ENCODE results near the gene HINT2.

The HINT2 gene

DNA sequence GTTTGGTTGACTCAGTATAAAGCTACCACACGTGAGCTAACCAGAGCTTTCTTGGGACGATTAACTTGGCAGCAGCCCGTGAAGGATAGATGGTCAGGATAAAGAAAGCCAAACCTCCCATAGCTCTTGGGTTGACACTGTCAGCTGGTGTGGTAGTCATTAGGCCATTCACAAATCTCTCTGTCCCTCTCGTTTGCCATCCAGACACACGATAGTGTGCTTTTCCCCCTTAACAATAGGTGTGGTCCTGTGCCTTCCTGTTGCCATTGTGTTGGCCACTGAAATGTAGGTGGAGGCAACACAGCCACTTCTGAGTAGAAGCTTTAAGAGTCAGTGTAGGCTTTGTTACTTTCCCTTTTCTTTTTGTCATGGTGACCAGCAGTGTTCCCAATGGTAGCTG is 43.6 kb upstream of the HINT2 start:
- no peak overlapping the region for H3K4me3 ChIP-seq (ENCODE audit: low read length, poor library complexity, severe bottlenecking)
- H3K9ac ChIP-seq (ENCODE audit: low read depth, low read length, poor library complexity, severe bottlenecking) = no peak overlapping the region
- H3K27me3 ChIP-seq (ENCODE audit: insufficient read depth, low read length, poor library complexity, severe bottlenecking) = no peaks in the 10 kb centered on the region
- H4K20me1 ChIP-seq (ENCODE audit: insufficient read depth, low read length, poor library complexity, severe bottlenecking) = no peaks in the 10 kb centered on the region
- H3K4me1 ChIP-seq (ENCODE audit: insufficient read depth, low read length, poor library complexity, severe bottlenecking) = no peaks in the 10 kb centered on the region
- H2AFZ ChIP-seq (ENCODE audit: low read length) = no peak overlapping the region
- H3F3A ChIP-seq (ENCODE audit: low read depth) = no peaks in the 10 kb centered on the region
- H3K4me2 ChIP-seq (ENCODE audit: low read depth, low read length, poor library complexity, severe bottlenecking) = no peak overlapping the region
- no peak for TF ChIP-seq EZH2phosphoT487 (IDR thresholded peaks at IDR 0.05; ENCODE audit: borderline replicate concordance)
- TF ChIP-seq, protein P1, sequence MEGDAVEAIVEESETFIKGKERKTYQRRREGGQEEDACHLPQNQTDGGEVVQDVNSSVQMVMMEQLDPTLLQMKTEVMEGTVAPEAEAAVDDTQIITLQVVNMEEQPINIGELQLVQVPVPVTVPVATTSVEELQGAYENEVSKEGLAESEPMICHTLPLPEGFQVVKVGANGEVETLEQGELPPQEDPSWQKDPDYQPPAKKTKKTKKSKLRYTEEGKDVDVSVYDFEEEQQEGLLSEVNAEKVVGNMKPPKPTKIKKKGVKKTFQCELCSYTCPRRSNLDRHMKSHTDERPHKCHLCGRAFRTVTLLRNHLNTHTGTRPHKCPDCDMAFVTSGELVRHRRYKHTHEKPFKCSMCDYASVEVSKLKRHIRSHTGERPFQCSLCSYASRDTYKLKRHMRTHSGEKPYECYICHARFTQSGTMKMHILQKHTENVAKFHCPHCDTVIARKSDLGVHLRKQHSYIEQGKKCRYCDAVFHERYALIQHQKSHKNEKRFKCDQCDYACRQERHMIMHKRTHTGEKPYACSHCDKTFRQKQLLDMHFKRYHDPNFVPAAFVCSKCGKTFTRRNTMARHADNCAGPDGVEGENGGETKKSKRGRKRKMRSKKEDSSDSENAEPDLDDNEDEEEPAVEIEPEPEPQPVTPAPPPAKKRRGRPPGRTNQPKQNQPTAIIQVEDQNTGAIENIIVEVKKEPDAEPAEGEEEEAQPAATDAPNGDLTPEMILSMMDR (conservative IDR thresholded peaks at IDR 0.05; ENCODE audit: low read length) = no peak
- H3K79me2 ChIP-seq (ENCODE audit: insufficient read depth, low read length) = no peaks in the 10 kb centered on the region
- H3K9me2 ChIP-seq (replicated peaks; ENCODE audit: low read depth, low read length) = no peaks in the 10 kb centered on the region
- no peaks in the 10 kb centered on the region for H3K9me3 ChIP-seq (ENCODE audit: insufficient read depth, low read depth, low read length)
- H3K36me3 ChIP-seq (ENCODE audit: insufficient read depth, low read length) = no peaks in the 10 kb centered on the region

DNA sequence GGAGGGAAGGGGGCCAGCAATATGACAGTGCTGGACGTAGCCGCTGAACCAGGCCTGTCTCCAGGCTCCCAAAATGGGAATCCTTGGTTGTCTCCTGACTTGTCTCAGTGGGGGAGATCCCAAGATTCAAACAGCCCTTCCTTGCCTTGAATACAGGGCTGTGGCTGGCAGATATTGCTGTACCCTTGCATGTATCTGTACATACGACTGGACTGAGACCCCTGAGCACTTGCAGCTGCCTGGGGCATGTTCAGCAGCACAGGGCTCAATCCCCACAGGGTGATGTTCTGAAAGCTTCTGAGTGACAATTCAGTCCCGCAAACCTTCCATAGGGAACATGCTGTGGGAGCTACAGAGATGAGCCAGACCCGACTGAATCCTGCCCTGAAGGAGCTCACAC is 42.0 kb upstream of the HINT2 start:
- Histone ChIP-seq H3K9me2 (replicated peaks; ENCODE audit: low read depth, low read length) (no peaks in the 10 kb centered on the region), H3K9me3 (ENCODE audit: insufficient read depth, low read depth, low read length) (no peaks in the 10 kb centered on the region), H3K4me2 (ENCODE audit: low read depth, low read length, poor library complexity, severe bottlenecking) (no peak overlapping the region), H3F3A (ENCODE audit: low read depth) (no peaks in the 10 kb centered on the region), H3K36me3 (ENCODE audit: insufficient read depth, low read length) (no peaks in the 10 kb centered on the region), H3K4me1 (ENCODE audit: insufficient read depth, low read length, poor library complexity, severe bottlenecking) (no peaks in the 10 kb centered on the region), H3K79me2 (ENCODE audit: insufficient read depth, low read length) (no peaks in the 10 kb centered on the region), H2AFZ (ENCODE audit: low read length) (no peak overlapping the region), H4K20me1 (ENCODE audit: insufficient read depth, low read length, poor library complexity, severe bottlenecking) (no peaks in the 10 kb centered on the region), H3K27me3 (ENCODE audit: insufficient read depth, low read length, poor library complexity, severe bottlenecking) (no peaks in the 10 kb centered on the region), H3K9ac (ENCODE audit: low read depth, low read length, poor library complexity, severe bottlenecking) (no peak overlapping the region), H3K4me3 (ENCODE audit: low read length, poor library complexity, severe bottlenecking) (no peak overlapping the region)
- TF ChIP-seq EZH2phosphoT487 (IDR thresholded peaks at IDR 0.05; ENCODE audit: borderline replicate concordance) = no peak
- TF ChIP-seq, protein P1 (conservative IDR thresholded peaks at IDR 0.05; ENCODE audit: low read length) = no peak

DNA sequence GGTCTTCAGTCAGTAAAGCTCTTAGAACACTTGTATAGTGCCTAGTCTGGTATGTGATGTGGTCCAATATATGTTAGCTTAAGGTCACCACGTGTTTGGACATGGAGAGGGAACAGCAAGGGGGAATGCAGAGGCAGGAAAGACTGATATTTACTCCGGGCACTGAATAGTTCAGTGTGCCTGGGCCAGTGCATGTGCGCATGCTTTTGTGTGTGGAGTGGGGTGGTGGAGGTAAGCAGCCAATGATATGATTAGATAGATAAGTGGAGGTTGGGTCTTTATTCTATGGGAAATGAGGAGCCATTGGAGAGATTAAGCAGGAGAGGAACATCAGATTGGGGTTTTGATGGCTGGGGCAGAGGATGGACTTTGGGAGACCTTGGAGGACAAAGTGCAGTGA is 41.4 kb upstream of the HINT2 start:
- Histone ChIP-seq H3F3A (ENCODE audit: low read depth) (no peaks in the 10 kb centered on the region), H4K20me1 (ENCODE audit: insufficient read depth, low read length, poor library complexity, severe bottlenecking) (no peaks in the 10 kb centered on the region), H3K9me3 (ENCODE audit: insufficient read depth, low read depth, low read length) (no peaks in the 10 kb centered on the region), H2AFZ (ENCODE audit: low read length) (no peak overlapping the region), H3K4me2 (ENCODE audit: low read depth, low read length, poor library complexity, severe bottlenecking) (no peak overlapping the region), H3K27me3 (ENCODE audit: insufficient read depth, low read length, poor library complexity, severe bottlenecking) (no peaks in the 10 kb centered on the region), H3K79me2 (ENCODE audit: insufficient read depth, low read length) (no peaks in the 10 kb centered on the region), H3K36me3 (ENCODE audit: insufficient read depth, low read length) (no peaks in the 10 kb centered on the region), H3K9ac (ENCODE audit: low read depth, low read length, poor library complexity, severe bottlenecking) (no peak overlapping the region), H3K4me3 (ENCODE audit: low read length, poor library complexity, severe bottlenecking) (no peak overlapping the region), H3K9me2 (replicated peaks; ENCODE audit: low read depth, low read length) (no peaks in the 10 kb centered on the region), H3K4me1 (ENCODE audit: insufficient read depth, low read length, poor library complexity, severe bottlenecking) (no peaks in the 10 kb centered on the region)
- TF ChIP-seq, protein P1 (conservative IDR thresholded peaks at IDR 0.05; ENCODE audit: low read length) = no peak
- no peak for TF ChIP-seq EZH2phosphoT487 (IDR thresholded peaks at IDR 0.05; ENCODE audit: borderline replicate concordance)

Measured in Loucy (cell line).